ENCODE data around the gene PCDHA9.
"Not testable (repeated sequence)": the region's sequence is repeated elsewhere in the genome, so short reads cannot be mapped to it uniquely, and the experiment has no call there.

PCDHA9 gene

GRCh38 chr5:140835622-140836510 is 12.3 kb upstream of the PCDHA9 start:
- no peak for DNase-seq (ENCODE audit: low read depth in 1 of 2, low spot score in 1 of 2)

GRCh38 chr5:140840978-140841962 is 6.9 kb upstream of the PCDHA9 start, which contains the start of gene PCDHA8:
PCDHA8 (plus strand) TSS chr5:140841187; CDS start chr5:140841322, 135 bp downstream.
- no peak for DNase-seq (ENCODE audit: low read depth in 1 of 2, low spot score in 1 of 2)

DNA sequence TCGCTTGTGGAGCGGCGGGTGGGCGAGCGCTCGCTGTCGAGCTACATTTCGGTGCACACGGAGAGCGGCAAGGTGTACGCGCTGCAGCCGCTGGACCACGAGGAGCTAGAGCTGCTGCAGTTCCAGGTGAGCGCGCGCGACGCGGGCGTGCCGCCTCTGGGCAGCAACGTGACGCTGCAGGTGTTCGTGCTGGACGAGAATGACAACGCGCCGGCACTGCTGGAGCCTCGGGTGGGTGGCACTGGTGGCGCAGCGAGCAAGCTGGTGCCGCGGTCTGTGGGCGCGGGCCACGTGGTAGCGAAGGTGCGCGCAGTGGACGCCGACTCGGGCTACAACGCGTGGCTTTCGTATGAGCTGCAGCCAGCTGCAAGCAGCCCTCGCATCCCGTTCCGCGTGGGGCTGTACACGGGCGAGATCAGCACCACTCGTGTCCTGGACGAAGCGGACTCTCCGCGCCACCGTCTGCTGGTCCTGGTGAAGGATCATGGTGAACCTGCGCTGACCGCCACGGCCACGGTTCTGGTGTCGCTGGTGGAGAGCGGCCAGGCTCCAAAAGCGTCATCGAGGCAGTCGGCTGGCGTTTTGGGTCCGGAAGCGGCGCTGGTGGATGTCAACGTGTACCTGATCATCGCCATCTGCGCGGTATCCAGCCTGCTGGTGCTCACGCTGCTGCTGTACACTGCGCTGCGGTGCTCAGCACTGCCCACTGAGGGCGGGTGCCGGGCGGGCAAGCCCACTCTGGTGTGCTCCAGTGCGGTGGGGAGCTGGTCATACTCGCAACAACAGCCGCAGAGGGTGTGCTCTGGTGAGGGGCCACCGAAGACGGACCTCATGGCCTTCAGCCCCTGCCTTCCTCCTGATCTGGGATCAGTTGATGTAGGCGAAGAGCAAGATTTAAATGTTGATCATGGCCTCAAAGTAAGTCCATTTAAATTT is 5.1 kb upstream of the PCDHA9 start:
- no peak for DNase-seq (ENCODE audit: low read depth in 1 of 2, low spot score in 1 of 2)

- not testable (repeated sequence) for DNase-seq (ENCODE audit: low read depth in 1 of 2, low spot score in 1 of 2)
Observed at GRCh38 chr5:140849831-140850634, 1.9 kb downstream of the PCDHA9 start.

- DNase-seq (ENCODE audit: low read depth in 1 of 2, low spot score in 1 of 2): no peak
Observed at GRCh38 chr5:140855772-140856674, 7.8 kb downstream of the PCDHA9 start, which contains the start of gene PCDHA10. PCDHA10 (plus strand) TSS chr5:140855897; CDS start chr5:140856049, 152 bp downstream.

- DNase-seq (ENCODE audit: low read depth in 1 of 2, low spot score in 1 of 2): no peak
Observed at GRCh38 chr5:140857177-140857986, 9.2 kb downstream of the PCDHA9 start.

- DNase-seq (ENCODE audit: low read depth in 1 of 2, low spot score in 1 of 2): no peak
Observed at GRCh38 chr5:140857987-140858240, 9.7 kb downstream of the PCDHA9 start.

GRCh38 chr5:140862441-140863295 is 14.5 kb downstream of the PCDHA9 start:
- no peak for DNase-seq (ENCODE audit: low read depth in 1 of 2, low spot score in 1 of 2)

- DNase-seq (ENCODE audit: low read depth in 1 of 2, low spot score in 1 of 2): no peak
Observed at GRCh38 chr5:140868721-140869554, 20.8 kb downstream of the PCDHA9 start, which contains the start of gene PCDHA11. PCDHA11 (plus strand) TSS chr5:140868957; CDS start chr5:140869104, 147 bp downstream.

DNA sequence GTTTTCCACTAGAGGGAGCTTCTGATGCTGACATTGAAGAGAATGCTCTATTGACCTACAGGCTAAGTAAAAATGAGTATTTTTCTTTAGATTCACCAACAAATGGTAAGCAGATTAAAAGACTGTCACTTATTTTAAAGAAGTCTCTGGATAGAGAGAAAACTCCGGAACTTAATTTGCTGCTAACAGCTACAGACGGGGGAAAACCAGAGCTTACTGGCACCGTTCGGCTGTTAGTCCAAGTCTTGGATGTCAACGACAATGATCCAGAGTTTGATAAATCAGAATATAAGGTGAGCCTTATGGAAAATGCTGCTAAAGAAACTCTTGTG is 21.3 kb downstream of the PCDHA9 start:
- DNase-seq (ENCODE audit: low read depth in 1 of 2, low spot score in 1 of 2): no peak

DNA sequence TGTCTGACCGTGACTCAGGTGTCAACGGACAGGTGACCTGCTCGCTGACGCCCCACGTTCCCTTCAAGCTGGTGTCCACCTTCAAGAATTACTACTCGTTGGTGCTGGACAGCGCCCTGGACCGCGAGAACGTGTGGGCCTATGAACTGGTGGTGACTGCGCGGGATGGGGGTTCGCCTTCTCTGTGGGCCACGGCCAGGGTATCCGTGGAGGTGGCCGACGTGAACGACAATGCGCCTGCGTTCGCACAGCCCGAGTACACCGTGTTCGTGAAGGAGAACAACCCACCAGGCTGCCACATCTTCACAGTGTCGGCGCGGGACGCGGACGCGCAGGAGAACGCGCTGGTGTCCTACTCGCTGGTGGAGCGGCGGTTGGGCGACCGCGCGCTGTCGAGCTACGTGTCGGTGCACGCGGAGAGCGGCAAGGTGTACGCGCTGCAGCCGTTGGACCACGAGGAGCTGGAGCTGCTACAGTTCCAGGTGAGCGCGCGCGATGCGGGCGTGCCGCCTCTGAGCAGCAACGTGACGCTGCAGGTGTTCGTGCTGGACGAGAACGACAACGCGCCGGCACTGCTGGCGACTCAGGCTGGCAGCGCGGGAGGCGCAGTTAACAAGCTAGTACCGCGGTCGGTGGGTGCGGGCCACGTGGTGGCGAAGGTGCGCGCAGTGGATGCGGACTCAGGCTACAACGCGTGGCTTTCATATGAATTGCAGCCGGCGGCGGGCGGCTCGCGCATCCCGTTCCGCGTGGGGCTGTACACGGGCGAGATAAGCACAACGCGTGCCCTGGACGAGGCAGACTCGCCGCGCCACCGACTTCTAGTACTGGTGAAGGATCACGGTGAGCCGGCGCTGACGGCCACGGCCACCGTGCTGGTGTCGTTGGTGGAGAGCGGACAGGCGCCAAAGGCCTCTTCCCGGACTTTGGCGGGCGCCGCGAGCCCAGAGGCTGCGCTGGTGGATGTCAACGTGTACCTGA is 22.3 kb downstream of the PCDHA9 start:
- no peak for DNase-seq (ENCODE audit: low read depth in 1 of 2, low spot score in 1 of 2)

DNA sequence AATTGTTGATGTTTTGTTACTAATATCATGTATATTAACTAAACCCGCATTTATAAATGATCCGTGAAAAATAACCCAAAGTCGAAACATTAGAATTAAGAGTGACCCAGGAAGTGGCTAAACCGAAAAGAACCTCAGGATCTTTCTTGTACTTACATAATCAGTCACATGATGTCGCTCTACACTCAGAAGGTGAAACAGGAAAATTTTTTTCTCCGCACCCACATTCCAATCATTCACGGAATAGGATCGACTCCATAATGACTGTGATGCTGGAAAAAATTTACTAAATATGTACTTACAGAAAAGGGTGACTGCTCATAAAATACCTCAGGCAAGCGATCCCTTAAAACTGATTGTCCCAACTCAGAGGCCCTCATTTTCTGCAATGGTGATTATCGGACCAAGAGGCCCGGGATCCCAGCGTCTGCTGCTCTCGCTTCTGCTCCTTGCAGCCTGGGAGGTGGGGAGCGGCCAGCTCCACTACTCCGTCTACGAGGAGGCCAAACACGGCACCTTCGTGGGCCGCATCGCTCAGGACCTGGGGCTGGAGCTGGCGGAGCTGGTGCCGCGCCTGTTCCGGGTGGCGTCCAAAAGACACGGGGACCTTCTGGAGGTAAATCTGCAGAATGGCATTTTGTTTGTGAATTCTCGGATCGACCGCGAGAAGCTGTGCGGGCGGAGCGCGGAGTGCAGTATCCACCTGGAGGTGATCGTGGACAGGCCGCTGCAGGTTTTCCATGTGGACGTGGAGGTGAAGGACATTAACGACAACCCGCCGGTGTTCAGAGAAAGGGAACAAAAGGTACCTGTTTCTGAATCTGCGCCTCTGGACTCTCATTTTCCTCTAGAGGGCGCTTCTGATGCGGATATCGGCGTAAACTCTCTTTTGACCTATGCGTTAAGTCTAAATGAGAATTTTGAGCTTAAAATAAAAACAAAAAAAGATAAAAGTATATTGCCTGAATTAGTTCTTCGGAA is 27.2 kb downstream of the PCDHA9 start, which contains the start of gene PCDHA12:
PCDHA12 (plus strand) TSS at position 224 of the 981 bp plus-strand sequence; CDS start at position 389, 165 bp downstream.
- no peak for DNase-seq (ENCODE audit: low read depth in 1 of 2, low spot score in 1 of 2)

GRCh38 chr5:140876541-140877261 is 28.5 kb downstream of the PCDHA9 start:
- not testable (repeated sequence) for DNase-seq (ENCODE audit: low read depth in 1 of 2, low spot score in 1 of 2)
